Ecto neural progenitor cell (in vitro differentiated cells): ENCODE measurements around the gene MOV10.

Experiments used
- DNase-seq: peaks from one replicate; pipeline ENCODE4 v3.0.0-alpha.2; 2018; ENCODE audit warnings: low spot score

Gene MOV10

GRCh38 chr1:112743174-112744008 lies 68.9 kb downstream of the MOV10 start:
- DNase-seq, result no peak

DNA sequence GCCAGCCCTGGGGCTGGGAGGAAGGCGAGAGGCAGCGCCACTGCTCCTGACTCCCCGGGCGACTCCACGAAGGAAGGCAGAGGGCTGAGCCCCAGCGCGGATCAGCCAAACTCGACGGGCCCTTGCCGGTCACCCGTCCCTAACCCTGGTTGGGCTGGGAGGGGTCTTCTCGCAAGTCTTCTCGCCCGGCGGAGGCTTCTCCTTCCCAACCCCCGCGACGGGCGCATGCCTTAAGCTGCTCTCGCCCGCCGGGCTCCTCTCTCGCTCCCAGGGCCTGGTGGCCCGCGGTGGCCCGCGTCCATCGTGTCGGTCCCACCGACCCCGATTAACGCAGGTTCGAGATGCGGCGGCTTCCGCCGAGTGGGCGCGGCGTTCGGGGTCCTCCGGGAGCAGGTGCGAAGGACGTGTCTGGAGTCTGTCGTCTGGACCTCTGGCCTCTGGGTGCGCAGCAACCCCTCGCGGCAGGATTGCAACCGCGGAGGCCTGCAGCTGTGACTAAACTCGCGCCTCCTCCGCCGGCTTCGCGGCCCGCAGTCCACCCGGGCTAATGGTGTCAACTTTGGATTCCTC lies 69.6 kb downstream of the MOV10 start:
- DNase-seq, result peak; percentile 69

- DNase-seq, result no peak
Measured at GRCh38 chr1:112748396-112748795, 73.9 kb downstream of the MOV10 start.
